Measurements from ENCODE around the gene HMCN2. TPM values are rescaled to one million over a fixed set of nuclear protein-coding genes. Genes with fewer than 3 reads are reported as not detected.
A peak's percentile ranks its signal among the peaks of the same experiment; 100 is the strongest.

HMCN2 gene
- 1 to 10 TPM in 5 of 6 donors, under 1 TPM in 1; 0.76 to 7.3 (median 1.5) TPM for total RNA-seq

- Histone ChIP-seq H3K4me3 (peak within 1 kb of the TSS in 3 of 4 donors; percentile 20 to 46 (median 31)), H3K9me3 (no peaks in the 10 kb centered on the region), H3K27me3 (peaks cover 0 to 26% (median 13%) of the 10 kb centered on the region in 4 donors), H3K36me3 (no peaks in the 10 kb centered on the region), H3K27ac (peak within 1 kb of the TSS in 1 of 4 donors; percentile 4), H3K4me1 (peaks cover 7 to 22% (median 15%) of the 10 kb centered on the region in 4 donors)
- TF ChIP-seq EP300 (IDR thresholded peaks at IDR 0.05): no peak
- no peak for TF ChIP-seq POLR2A (IDR thresholded peaks at IDR 0.05)
- TF ChIP-seq CTCF (IDR thresholded peaks at IDR 0.05): no peak
- no peak for TF ChIP-seq POLR2AphosphoS5 (IDR thresholded peaks at IDR 0.05)
- 0 to 2% methylated on average over 13 to 66 of the region's 89 CpGs for WGBS, 2 donors
- peak in 1 of 2 donors; percentile 84 for DNase-seq
- ATAC-seq (ENCODE audit: low FRiP score in 2 of 2): peak in 1 of 2 donors; percentile 75
These were observed at the start of gene HMCN2 for GRCh38 chr9:130265431-130266235. HMCN2 (plus strand) TSS chr9:130265760; CDS start chr9:130265879, 119 bp downstream.

GRCh38 chr9:130217838-130218237 lies 47.7 kb upstream of the HMCN2 start:
- no peak overlapping the region for H3K27ac ChIP-seq
- no peaks in the 10 kb centered on the region for H3K27me3 ChIP-seq
- WGBS, 2 donors: 94% methylated on average over 10 of the region's 10 CpGs
- ATAC-seq (ENCODE audit: low FRiP score in 2 of 2) (no peak), DNase-seq (no peak)
- no peak overlapping the region for H3K4me3 ChIP-seq
- peaks cover 0 to 7% (median 0%) of the 10 kb centered on the region in 4 donors for H3K4me1 ChIP-seq
- H3K36me3 ChIP-seq: no peaks in the 10 kb centered on the region
- no peaks in the 10 kb centered on the region for H3K9me3 ChIP-seq
- no peak for TF ChIP-seq EP300 (IDR thresholded peaks at IDR 0.05)
- TF ChIP-seq POLR2A (IDR thresholded peaks at IDR 0.05): no peak
- TF ChIP-seq CTCF (IDR thresholded peaks at IDR 0.05): no peak
- TF ChIP-seq POLR2AphosphoS5 (IDR thresholded peaks at IDR 0.05): no peak

- DNase-seq (no peak), ATAC-seq (ENCODE audit: low FRiP score in 2 of 2) (peak in 1 of 2 donors; percentile 20)
- H3K27ac ChIP-seq: no peak overlapping the region
- H3K4me1 ChIP-seq: peaks cover 0 to 7% (median 0%) of the 10 kb centered on the region in 4 donors
- no peaks in the 10 kb centered on the region for H3K36me3 ChIP-seq
- WGBS, 2 donors: 88% methylated on average over 7 of the region's 16 CpGs; no CpG with 5 or more reads in 1 of the 2 donors
- no peaks in the 10 kb centered on the region for H3K9me3 ChIP-seq
- H3K4me3 ChIP-seq: no peak overlapping the region
- no peaks in the 10 kb centered on the region for H3K27me3 ChIP-seq
- TF ChIP-seq POLR2A (IDR thresholded peaks at IDR 0.05) (no peak), EP300 (IDR thresholded peaks at IDR 0.05) (no peak), POLR2AphosphoS5 (IDR thresholded peaks at IDR 0.05) (no peak), CTCF (IDR thresholded peaks at IDR 0.05) (no peak)
These were observed 45.9 kb upstream of the HMCN2 start for GRCh38 chr9:130219661-130220096.

- ATAC-seq (ENCODE audit: low FRiP score in 2 of 2): peak in 1 of 2 donors; percentile 52
- no peak for DNase-seq
These were observed 45.2 kb upstream of the HMCN2 start for GRCh38 chr9:130220352-130220751.

More at GRCh38 chr9:130220352-130220751, 45.2 kb upstream of the HMCN2 start:
- H3K36me3 ChIP-seq: no peaks in the 10 kb centered on the region
- 48 to 58% methylated on average over 9 of the region's 9 CpGs for WGBS, 2 donors
- TF ChIP-seq CTCF (IDR thresholded peaks at IDR 0.05) (peak in 1 of 6 experiments; percentile 14), POLR2AphosphoS5 (IDR thresholded peaks at IDR 0.05) (no peak)
- no peaks in the 10 kb centered on the region for H3K9me3 ChIP-seq
- no peaks in the 10 kb centered on the region for H3K27me3 ChIP-seq
- no peak overlapping the region for H3K4me3 ChIP-seq
- H3K4me1 ChIP-seq: peaks cover 0 to 7% (median 0%) of the 10 kb centered on the region in 4 donors
- H3K27ac ChIP-seq: no peak overlapping the region

Data from upper lobe of left lung (tissue), 6 donors.